LNCaP clone FGC (cell line): ENCODE results near the gene F12.

Experiments
- DNase-seq: peaks from one replicate; pipeline ENCODE4 v3.0.0-alpha.2; 2011; ENCODE audit warnings: low read depth
- H3K4me3 ChIP-seq: 2 replicates; pipeline ENCODE4 v1.5.1; 2011; ENCODE audit warnings: mild to moderate bottlenecking, low read depth, low read length, control low read depth
- CTCF ChIP-seq: IDR thresholded peaks from 2 replicates; pipeline ENCODE4 v1.5.1; 2012; ENCODE audit warnings: mild to moderate bottlenecking; ENCODE audit not compliant: control insufficient read depth, insufficient read depth; ENCODE audit errors: extremely low read depth

The F12 gene

GRCh38 chr5:177373806-177374205 lies 35.6 kb downstream of the F12 start:
- DNase-seq, result no peak
- H3K4me3 ChIP-seq, result no peak overlapping the region
- TF ChIP-seq CTCF, result no peak

GRCh38 chr5:177372910-177373309 lies 36.5 kb downstream of the F12 start:
- no peak overlapping the region for H3K4me3 ChIP-seq
- no peak for DNase-seq
- no peak for TF ChIP-seq CTCF

DNA sequence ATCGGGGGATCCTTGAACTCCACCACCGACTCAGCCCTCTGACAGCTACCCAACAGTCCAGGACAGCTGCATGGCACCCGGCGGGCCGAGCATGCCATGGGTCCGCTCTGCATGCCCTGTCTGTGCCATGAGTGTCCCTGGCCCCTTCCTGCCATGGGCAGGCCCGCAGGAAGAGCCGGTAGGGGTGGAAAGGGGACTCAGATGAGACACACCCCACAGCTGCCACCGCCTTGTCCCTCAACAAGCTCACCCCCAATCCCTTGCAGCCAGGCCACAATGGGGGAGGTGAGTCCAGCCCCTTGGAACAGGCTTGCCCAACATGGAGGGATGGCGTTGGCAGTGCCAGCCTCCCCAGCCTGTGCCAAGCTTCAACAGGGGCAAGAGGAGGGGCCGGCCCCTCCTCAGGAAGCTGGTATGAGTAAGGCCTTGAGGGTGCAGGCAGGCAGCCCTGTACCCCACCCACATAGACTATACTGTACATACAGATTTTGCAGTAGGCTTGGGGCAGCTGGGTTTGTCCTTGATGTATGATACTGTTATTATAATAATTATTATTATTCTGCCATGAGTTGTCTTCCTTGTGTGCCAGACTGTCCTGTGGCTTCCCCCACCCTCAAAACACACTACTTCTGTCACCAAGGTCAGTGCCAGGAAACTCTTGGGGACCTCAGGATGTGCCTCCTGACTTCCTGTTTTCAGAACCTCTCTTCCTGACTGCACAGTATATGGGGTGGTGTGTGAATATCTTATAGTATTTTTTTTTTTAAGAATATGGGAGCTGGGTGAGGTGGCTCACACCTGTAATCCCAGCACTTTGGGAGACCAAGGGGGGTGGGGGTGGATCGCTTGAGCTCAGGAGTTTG lies 37.1 kb downstream of the F12 start:
- TF ChIP-seq CTCF, result no peak
- no peak for DNase-seq
- H3K4me3 ChIP-seq, result no peak overlapping the region

DNA sequence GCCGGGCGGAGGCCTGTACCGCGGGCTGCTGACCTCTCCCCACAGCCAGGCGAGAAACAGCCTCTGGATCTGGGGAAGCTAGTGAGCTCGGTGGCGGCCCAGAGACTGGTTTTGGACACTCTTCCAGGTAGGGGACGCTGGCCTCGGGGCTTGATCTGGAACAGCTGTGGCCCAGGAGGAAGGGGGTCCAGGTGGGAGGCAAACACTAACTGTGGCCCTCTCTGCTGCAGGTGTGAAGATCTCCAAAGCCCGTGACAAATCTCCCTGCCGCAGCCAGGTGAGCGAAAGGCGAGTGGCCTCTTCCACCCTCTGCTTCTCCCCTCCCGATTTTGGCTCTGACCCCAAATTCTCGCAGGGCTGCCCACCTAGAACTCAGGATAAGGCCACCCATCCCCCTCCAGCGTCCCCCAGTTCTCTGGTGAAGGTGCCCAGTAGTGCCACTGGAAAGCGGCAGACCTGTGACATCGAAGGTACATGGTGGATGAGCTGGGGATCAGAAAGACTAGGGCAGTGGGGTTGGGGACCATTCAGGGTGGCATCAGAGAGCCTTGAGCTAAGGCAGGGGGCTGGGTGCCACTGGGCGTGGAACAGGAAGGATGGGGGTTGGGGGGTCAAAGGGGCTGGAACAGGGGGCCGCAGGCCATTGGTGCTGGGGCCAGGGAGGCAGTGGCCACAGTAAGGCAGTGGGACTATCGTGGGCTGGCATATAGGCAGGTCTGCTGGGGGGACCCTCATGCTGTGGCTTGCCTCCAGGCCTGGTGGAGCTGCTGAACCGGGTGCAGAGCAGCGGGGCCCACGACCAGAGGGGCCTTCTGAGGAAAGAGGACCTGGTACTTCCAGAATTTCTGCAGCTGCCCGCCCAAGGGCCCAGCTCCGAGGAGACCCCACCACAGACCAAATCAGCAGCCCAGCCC lies 38.0 kb downstream of the F12 start:
- peak overlapping the region; percentile 60 for H3K4me3 ChIP-seq
- DNase-seq, result no peak
- TF ChIP-seq CTCF, result no peak

GRCh38 chr5:177370488-177371119 lies 38.8 kb downstream of the F12 start:
- DNase-seq, result peak; percentile 70
- peak overlapping the region; percentile 60 for H3K4me3 ChIP-seq

More at GRCh38 chr5:177370488-177371119, 38.8 kb downstream of the F12 start:
- TF ChIP-seq CTCF, result peak; percentile 49
